ENCODE measurements around the gene ATP1A3.

GRCh38 chr19:42005504-42005903, 11.5 kb upstream of the ATP1A3 start:
- TF ChIP-seq GATA2 (IDR thresholded peaks at IDR 0.05; ENCODE audit: low read depth, low read length) = no peak
- no peak for TF ChIP-seq GATA3 (IDR thresholded peaks at IDR 0.05; ENCODE audit: low read depth, low read length)

Data from SH-SY5Y (cell line).